Epithelial cell of esophagus (primary cell): Measurements from ENCODE around the gene KDSR.

Source experiments
- DNase-seq: peaks from one replicate; pipeline ENCODE4 v3.0.0; 2010; ENCODE audit warnings: low read depth
- H3K4me3 ChIP-seq: 2 replicates; pipeline ENCODE4 v1.5.1; 2011; ENCODE audit warnings: mild to moderate bottlenecking, low read length, control low read depth
- CTCF ChIP-seq: IDR thresholded peaks from 2 replicates; pipeline ENCODE4 v1.5.1; 2011; ENCODE audit warnings: low read depth, mild to moderate bottlenecking, low read length, control low read depth, inconsistent platforms; ENCODE audit not compliant: insufficient read depth; ENCODE audit errors: missing control alignments

KDSR gene

GRCh38 chr18:63346480-63347183 is 20.4 kb downstream of the KDSR start:
- peak; percentile 91 for DNase-seq
- no peak for TF ChIP-seq CTCF
- peak overlapping the region; percentile 31 for H3K4me3 ChIP-seq

- DNase-seq, result peak; percentile 98
- H3K4me3 ChIP-seq, result peak overlapping the region; percentile 31
- no peak for TF ChIP-seq CTCF
Measured at GRCh38 chr18:63346031-63346430, 21.0 kb downstream of the KDSR start.

- no peak overlapping the region for H3K4me3 ChIP-seq
- no peak for TF ChIP-seq CTCF
- DNase-seq, result no peak
Measured at GRCh38 chr18:63344918-63345317, 22.1 kb downstream of the KDSR start.

- H3K4me3 ChIP-seq, result no peak overlapping the region
- no peak for TF ChIP-seq CTCF
- DNase-seq, result no peak
Measured at GRCh38 chr18:63344263-63344662, 22.7 kb downstream of the KDSR start.

- H3K4me3 ChIP-seq, result no peak overlapping the region
- DNase-seq, result peak; percentile 36
- peak; percentile 67 for TF ChIP-seq CTCF
Measured at GRCh38 chr18:63342206-63342605, 24.8 kb downstream of the KDSR start.

GRCh38 chr18:63339920-63340484 is 27.0 kb downstream of the KDSR start:
- no peak overlapping the region for H3K4me3 ChIP-seq
- peak; percentile 36 for DNase-seq
- peak; percentile 43 for TF ChIP-seq CTCF
